ENCODE data around the gene LASP1NB.

Gene LASP1NB

DNA sequence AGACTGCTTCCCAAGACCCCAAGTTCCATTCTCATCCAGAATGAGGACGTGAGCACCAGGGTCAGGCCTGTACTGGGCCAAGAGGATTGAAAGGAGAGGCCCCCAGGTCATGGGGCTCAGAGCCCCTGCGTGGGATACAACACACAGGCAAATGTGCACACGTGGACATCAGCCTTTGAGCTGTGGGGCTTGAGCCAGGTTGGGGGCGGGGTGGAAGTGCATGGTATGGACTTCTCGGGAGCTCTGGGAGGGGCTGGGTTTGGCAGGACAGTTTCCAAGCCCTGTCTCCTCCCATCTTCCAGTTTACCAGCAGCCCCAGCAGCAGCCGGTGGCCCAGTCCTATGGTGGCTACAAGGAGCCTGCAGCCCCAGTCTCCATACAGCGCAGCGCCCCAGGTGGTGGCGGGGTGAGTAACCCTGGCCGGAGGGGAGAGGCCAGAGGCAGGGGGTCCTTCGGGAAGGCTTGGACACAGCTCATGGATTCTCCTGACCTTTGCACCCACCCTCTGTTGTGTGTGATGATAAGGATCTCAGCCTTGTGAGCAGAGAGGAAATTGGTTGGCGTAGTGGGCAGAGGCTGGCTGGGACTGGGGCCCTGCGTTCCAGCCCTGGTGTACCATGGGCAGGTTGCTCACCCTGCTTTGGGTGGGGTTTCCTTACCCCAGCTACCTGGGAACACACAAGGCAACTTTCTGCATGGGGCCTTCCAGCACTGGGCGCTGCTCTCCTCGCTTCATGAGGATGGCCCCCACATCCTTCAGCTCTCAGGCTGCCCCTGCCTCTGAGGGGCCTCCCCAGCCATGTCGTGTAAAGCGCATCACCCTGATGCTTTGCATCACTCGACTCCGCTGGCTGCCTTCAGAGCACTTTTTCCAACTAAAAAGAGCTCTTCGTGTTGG is 10.4 kb upstream of the LASP1NB start (continued):
- TF ChIP-seq, protein P1, sequence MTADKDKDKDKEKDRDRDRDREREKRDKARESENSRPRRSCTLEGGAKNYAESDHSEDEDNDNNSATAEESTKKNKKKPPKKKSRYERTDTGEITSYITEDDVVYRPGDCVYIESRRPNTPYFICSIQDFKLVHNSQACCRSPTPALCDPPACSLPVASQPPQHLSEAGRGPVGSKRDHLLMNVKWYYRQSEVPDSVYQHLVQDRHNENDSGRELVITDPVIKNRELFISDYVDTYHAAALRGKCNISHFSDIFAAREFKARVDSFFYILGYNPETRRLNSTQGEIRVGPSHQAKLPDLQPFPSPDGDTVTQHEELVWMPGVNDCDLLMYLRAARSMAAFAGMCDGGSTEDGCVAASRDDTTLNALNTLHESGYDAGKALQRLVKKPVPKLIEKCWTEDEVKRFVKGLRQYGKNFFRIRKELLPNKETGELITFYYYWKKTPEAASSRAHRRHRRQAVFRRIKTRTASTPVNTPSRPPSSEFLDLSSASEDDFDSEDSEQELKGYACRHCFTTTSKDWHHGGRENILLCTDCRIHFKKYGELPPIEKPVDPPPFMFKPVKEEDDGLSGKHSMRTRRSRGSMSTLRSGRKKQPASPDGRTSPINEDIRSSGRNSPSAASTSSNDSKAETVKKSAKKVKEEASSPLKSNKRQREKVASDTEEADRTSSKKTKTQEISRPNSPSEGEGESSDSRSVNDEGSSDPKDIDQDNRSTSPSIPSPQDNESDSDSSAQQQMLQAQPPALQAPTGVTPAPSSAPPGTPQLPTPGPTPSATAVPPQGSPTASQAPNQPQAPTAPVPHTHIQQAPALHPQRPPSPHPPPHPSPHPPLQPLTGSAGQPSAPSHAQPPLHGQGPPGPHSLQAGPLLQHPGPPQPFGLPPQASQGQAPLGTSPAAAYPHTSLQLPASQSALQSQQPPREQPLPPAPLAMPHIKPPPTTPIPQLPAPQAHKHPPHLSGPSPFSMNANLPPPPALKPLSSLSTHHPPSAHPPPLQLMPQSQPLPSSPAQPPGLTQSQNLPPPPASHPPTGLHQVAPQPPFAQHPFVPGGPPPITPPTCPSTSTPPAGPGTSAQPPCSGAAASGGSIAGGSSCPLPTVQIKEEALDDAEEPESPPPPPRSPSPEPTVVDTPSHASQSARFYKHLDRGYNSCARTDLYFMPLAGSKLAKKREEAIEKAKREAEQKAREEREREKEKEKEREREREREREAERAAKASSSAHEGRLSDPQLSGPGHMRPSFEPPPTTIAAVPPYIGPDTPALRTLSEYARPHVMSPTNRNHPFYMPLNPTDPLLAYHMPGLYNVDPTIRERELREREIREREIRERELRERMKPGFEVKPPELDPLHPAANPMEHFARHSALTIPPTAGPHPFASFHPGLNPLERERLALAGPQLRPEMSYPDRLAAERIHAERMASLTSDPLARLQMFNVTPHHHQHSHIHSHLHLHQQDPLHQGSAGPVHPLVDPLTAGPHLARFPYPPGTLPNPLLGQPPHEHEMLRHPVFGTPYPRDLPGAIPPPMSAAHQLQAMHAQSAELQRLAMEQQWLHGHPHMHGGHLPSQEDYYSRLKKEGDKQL (CRISPR knock-in tag; IDR thresholded peaks at IDR 0.05; ENCODE audit: low read depth): no peak
- TF ChIP-seq ZNF547 (CRISPR knock-in tag; IDR thresholded peaks at IDR 0.05): 0 out of 2 replicates have a peak, but pooled peaks have one; percentile 66
- no peak for TF ChIP-seq HMG20B (CRISPR knock-in tag; conservative IDR thresholded peaks at IDR 0.05)
- peak; percentile 62 for TF ChIP-seq KDM2A (CRISPR knock-in tag; IDR thresholded peaks at IDR 0.05; ENCODE audit: borderline replicate concordance, low read depth)
- peak; percentile 58; the same call in 1 of the 2 replicates for TF ChIP-seq EEA1 (CRISPR knock-in tag; IDR thresholded peaks at IDR 0.05; ENCODE audit: borderline replicate concordance)
- no peak for TF ChIP-seq ZNF672 (CRISPR knock-in tag; IDR thresholded peaks at IDR 0.05)
- no peak for TF ChIP-seq FOXA1 (IDR thresholded peaks at IDR 0.05)
- no peak for TF ChIP-seq FOXA1 (CRISPR knock-in tag; IDR thresholded peaks at IDR 0.05)
- TF ChIP-seq PCBP2 (optimal IDR thresholded peaks at IDR 0.05; ENCODE audit: low read depth, low read length, poor library complexity, severe bottlenecking): no peak
- TF ChIP-seq NR2F2 (IDR thresholded peaks at IDR 0.05; ENCODE audit: borderline replicate concordance, low read depth): no peak
- peak; percentile 84; the same call in 1 of the 2 replicates for TF ChIP-seq KDM6A (CRISPR knock-in tag; IDR thresholded peaks at IDR 0.05; ENCODE audit: low read depth)
- no peak for TF ChIP-seq CCDC6 (CRISPR knock-in tag; IDR thresholded peaks at IDR 0.05)
- no peak for TF ChIP-seq ZNF670 (CRISPR knock-in tag; IDR thresholded peaks at IDR 0.05; ENCODE audit: borderline replicate concordance)
- TF ChIP-seq, protein P2, sequence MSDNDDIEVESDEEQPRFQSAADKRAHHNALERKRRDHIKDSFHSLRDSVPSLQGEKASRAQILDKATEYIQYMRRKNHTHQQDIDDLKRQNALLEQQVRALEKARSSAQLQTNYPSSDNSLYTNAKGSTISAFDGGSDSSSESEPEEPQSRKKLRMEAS (IDR thresholded peaks at IDR 0.05): peak; percentile 60
- TF ChIP-seq ASH2L (IDR thresholded peaks at IDR 0.05; ENCODE audit: insufficient read length, low read depth, low read length): peak; percentile 63
- no peak for TF ChIP-seq HES4 (CRISPR knock-in tag; IDR thresholded peaks at IDR 0.05; ENCODE audit: borderline replicate concordance)
- TF ChIP-seq, protein P3, sequence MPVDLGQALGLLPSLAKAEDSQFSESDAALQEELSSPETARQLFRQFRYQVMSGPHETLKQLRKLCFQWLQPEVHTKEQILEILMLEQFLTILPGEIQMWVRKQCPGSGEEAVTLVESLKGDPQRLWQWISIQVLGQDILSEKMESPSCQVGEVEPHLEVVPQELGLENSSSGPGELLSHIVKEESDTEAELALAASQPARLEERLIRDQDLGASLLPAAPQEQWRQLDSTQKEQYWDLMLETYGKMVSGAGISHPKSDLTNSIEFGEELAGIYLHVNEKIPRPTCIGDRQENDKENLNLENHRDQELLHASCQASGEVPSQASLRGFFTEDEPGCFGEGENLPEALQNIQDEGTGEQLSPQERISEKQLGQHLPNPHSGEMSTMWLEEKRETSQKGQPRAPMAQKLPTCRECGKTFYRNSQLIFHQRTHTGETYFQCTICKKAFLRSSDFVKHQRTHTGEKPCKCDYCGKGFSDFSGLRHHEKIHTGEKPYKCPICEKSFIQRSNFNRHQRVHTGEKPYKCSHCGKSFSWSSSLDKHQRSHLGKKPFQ (CRISPR knock-in tag; IDR thresholded peaks at IDR 0.05; ENCODE audit: insufficient replicate concordance): no peak
- no peak for TF ChIP-seq DNMT1 (CRISPR knock-in tag; IDR thresholded peaks at IDR 0.05)
- TF ChIP-seq, protein P4, sequence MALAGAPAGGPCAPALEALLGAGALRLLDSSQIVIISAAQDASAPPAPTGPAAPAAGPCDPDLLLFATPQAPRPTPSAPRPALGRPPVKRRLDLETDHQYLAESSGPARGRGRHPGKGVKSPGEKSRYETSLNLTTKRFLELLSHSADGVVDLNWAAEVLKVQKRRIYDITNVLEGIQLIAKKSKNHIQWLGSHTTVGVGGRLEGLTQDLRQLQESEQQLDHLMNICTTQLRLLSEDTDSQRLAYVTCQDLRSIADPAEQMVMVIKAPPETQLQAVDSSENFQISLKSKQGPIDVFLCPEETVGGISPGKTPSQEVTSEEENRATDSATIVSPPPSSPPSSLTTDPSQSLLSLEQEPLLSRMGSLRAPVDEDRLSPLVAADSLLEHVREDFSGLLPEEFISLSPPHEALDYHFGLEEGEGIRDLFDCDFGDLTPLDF (CRISPR knock-in tag; IDR thresholded peaks at IDR 0.05): no peak
- no peak for TF ChIP-seq SCMH1 (CRISPR knock-in tag; IDR thresholded peaks at IDR 0.05; ENCODE audit: borderline replicate concordance)
- no peak for TF ChIP-seq NKX3-1 (CRISPR knock-in tag; IDR thresholded peaks at IDR 0.05)
- TF ChIP-seq SRSF1 (optimal IDR thresholded peaks at IDR 0.05; ENCODE audit: low read depth, low read length): peak; percentile 2

All from HepG2 (cell line).